GM12874 (cell line): ENCODE measurements around the gene TNN.

Source experiments
- TF ChIP-seq, protein P1 (sequence below): IDR thresholded peaks from 2 replicates; pipeline ENCODE4 v1.5.1; 2011; ENCODE audit warnings: low read depth, mild to moderate bottlenecking, control low read depth, low read length, moderate library complexity; ENCODE audit not compliant: insufficient read depth

TNN gene

DNA sequence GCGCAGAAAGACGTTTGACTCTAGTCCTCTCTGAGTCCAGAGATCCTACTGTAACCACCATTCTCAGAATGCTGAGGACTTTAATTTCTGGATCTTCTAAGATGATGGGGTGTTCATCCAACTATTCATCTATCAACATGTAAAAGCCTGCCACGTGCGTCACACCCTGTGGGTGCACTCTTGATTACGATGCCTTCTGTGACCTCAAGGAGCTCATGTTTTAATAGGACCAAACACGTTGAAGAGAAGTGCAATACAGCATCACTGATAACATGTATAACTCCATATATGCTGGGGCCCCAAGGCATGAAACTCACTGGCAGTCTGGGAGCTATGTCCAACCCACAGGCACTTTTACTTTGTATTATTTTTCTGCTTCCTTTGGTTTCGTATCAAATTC, 105.9 kb downstream of the TNN start:
- TF ChIP-seq, protein P1, sequence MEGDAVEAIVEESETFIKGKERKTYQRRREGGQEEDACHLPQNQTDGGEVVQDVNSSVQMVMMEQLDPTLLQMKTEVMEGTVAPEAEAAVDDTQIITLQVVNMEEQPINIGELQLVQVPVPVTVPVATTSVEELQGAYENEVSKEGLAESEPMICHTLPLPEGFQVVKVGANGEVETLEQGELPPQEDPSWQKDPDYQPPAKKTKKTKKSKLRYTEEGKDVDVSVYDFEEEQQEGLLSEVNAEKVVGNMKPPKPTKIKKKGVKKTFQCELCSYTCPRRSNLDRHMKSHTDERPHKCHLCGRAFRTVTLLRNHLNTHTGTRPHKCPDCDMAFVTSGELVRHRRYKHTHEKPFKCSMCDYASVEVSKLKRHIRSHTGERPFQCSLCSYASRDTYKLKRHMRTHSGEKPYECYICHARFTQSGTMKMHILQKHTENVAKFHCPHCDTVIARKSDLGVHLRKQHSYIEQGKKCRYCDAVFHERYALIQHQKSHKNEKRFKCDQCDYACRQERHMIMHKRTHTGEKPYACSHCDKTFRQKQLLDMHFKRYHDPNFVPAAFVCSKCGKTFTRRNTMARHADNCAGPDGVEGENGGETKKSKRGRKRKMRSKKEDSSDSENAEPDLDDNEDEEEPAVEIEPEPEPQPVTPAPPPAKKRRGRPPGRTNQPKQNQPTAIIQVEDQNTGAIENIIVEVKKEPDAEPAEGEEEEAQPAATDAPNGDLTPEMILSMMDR = no peak

DNA sequence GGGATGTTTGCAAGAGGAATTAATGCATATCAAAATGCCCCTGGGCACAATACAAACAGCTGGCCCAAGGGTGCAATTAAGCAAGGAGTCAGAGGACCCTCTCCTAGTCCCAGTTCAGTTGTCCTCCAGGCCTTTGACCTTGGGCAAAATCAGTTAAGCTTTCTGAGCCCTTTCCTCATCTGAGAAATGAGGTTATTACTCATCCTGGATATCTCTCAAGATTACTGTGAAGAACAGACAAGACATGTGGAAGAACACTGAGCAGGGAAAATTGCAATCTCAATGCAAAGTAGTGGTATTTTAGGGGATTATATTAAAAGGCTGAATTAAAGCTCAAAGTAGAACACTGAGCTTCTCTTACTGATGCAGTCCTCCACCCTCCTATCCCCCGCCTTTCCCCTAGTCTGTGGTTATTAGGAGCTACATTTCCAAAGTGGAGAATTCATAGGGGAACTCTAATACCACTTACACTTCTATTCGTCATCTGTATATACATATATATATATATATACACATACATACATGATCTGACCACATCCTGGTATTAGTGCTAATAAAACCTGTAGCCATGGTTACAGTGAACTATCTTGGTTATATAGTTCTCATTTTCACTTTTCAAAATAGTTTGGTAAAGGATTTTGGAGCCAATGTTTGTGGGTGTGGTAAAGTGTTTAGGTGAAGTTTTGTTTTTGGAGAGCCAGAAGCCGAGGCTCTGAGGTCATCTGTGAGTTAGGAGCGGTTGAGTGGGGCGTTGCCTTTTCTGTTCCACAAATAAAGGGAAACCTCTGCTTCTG, 106.9 kb downstream of the TNN start:
- TF ChIP-seq, protein P1 = no peak

DNA sequence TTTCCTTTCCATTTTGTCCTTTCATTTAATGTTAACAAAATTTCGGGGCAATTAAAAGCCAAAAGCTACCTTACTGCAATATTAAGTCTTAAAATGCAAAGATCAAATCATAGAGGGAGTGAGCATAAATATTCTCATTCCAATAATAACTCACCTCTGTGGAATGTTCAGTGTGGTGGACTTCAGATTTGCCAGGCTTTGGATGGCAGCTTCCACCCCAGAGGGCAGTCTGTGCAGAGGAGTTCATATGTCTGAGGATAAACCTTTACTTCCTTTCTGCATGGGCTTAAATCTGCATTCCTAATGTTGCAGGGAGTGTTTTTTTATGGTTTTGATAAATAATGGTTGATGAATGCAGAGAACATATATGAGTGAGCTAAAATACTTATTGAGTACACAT, 108.6 kb downstream of the TNN start:
- TF ChIP-seq, protein P1 = no peak

- TF ChIP-seq, protein P1 = no peak
Measured at GRCh38 chr1:175178056-175178455, 110.4 kb downstream of the TNN start.

- TF ChIP-seq, protein P1 = no peak
Measured at GRCh38 chr1:175178456-175178855, 110.8 kb downstream of the TNN start.

DNA sequence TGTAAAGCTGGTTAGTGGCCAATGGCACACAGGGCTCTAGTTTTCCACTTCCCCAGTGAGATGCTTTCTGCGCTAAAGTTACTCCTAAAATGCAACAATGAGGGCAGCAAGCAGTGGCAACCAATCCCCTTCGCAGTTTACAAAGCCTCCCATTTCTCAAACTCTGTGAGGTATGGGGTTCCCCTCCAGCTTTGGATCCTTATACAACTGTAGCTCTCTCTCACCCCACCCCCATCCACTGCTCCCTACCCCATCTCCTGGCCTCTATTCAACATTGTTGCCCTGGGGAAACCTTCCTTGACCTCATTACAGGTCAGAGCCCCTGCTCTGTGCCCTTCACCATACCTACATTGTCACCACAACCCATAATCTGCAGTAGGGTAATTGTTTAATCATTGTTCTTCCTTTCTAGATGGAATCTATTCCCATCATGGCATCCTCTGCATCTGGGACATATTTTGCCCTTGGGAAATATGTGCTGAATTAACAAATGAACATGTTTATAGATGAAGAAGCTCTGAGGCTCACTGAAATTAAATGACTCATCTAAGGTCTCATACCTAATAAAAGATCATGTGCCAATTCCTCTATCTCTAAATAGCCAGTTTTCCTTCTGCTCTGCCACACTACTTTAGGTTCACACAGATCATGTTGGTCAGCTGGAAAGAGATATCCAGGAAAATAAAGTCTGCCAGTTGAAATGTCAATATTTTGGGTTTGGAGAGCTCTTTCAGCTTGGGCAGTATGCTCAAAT, 112.4 kb downstream of the TNN start:
- TF ChIP-seq, protein P1 = no peak

GRCh38 chr1:175182201-175182746, 114.6 kb downstream of the TNN start:
- TF ChIP-seq, protein P1 = no peak
